GM18508 (cell line): Measurements from ENCODE around the gene IGSF11.

Experiments
- ATAC-seq: cut with Tn5 transposase; IDR thresholded peaks from one replicate; pipeline ENCODE4 v1.9.1; 2021; ENCODE audit warnings: moderate number of reproducible peaks; ENCODE audit not compliant: insufficient read depth, unreplicated experiment

Gene IGSF11

GRCh38 chr3:118960876-118961450 is 73.7 kb downstream of the IGSF11 start:
- no peak for ATAC-seq

DNA sequence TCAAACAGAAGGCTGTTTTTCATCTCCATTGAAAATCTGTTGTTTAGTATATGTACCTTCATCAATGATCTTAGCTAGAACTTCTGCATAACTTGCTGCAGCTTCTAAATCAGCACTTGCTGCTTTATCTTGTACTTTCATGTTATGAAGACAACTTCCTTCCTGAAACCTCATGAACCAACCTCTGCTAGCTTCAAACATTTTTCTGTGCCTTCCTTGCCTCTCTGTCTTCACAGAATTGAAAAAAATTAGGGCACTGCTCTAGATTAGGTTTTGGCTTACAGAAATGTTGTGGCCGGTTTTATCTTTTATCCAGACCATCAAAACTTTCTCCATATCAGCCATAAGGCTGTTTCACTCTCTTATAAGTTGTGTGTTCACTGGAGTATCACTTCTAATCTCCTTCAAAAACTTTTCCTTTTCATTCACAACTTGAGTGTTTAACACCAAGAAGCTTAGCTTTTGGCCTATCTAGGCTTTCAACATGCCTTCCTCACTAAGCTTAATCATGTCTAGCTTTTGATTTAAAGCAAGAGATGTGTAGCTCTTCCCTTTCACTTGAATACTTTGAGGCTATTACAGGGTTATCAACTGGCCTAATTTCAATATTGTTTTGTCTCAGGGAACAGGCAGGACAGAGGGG is 78.6 kb downstream of the IGSF11 start:
- ATAC-seq: no peak

DNA sequence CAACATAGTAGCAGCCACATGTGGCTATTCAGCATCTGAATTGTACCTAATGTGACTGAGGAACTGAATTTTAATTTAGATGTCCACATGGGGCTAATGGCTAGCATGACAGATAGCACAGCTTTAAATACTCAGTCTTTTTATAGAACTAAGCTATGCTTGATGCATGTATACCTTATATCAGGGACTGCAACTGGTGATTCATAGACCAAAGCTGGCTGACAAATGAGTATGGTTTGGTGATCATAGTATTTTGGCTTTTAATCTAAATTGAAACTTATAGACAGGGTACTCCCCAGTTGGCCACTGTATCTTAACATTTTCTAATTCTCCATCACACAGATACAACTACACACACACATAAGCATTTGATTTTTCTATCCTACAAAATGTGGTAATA is 83.6 kb downstream of the IGSF11 start:
- ATAC-seq: no peak

GRCh38 chr3:118949113-118949760 is 85.4 kb downstream of the IGSF11 start:
- ATAC-seq: no peak

DNA sequence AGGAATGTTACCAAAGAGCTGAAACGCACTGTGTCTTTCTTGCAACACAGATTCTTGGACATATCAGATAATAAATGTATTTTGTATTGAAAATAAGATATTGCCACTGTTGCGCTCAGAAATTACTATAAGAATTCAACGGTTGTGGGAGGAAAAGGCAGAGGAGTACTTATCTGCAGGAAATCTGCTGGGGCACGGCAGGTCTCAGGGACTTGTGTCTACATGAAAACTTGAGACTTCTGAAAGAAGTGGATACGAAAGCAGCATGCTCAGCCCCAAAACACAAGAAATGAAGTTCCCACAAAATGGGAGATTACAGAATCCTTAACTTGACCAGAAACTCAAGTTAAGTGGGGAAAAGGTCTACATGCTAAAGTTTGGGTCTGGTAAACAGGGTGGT is 86.5 kb downstream of the IGSF11 start:
- ATAC-seq: no peak

GRCh38 chr3:118946449-118946848 is 88.2 kb downstream of the IGSF11 start:
- ATAC-seq: no peak

DNA sequence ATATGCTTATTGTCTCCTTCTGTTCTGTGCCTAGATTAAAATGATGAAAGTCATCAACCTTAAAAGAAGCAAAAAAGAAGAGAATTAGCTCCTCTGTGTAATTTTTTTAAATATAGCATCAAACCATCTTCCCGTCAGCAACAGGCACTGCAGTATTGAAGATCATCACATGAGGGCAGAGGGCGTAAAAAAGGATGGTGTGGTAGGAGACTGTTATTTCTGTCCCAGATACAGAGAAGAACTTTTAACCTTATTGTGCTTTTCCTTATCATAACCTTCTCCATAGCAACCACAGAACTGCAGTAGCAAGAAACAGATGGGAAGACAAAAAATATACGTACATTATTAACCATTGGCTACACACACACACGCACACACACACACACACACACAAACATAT is 88.8 kb downstream of the IGSF11 start:
- no peak for ATAC-seq

DNA sequence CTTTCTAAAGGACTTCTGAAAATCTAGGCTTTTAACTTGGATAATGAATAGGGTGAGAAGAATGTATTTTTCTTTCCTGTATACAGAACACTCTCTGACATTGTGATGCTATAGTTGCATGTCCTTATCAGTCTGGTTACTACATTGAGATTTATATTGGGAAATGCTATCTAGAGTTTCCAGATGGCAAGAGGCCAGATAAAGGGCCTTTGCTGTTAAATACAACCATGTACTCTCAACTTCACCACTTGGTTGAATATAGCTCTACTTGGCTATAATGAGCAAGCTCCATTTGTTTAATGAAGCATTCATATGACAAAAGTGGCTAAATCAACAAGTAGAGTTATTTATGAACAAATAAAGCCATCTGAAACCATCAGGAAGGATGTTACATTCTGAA is 91.0 kb downstream of the IGSF11 start:
- no peak for ATAC-seq

- no peak for ATAC-seq
Observed at GRCh38 chr3:118942671-118943070, 92.0 kb downstream of the IGSF11 start.

- no peak for ATAC-seq
Observed at GRCh38 chr3:118942195-118942594, 92.5 kb downstream of the IGSF11 start.

- ATAC-seq: no peak
Observed at GRCh38 chr3:118941236-118941635, 93.4 kb downstream of the IGSF11 start.

- ATAC-seq: no peak
Observed at GRCh38 chr3:118938183-118938961, 96.3 kb downstream of the IGSF11 start.

- ATAC-seq: no peak
Observed at GRCh38 chr3:118936811-118937210, 97.8 kb downstream of the IGSF11 start.

DNA sequence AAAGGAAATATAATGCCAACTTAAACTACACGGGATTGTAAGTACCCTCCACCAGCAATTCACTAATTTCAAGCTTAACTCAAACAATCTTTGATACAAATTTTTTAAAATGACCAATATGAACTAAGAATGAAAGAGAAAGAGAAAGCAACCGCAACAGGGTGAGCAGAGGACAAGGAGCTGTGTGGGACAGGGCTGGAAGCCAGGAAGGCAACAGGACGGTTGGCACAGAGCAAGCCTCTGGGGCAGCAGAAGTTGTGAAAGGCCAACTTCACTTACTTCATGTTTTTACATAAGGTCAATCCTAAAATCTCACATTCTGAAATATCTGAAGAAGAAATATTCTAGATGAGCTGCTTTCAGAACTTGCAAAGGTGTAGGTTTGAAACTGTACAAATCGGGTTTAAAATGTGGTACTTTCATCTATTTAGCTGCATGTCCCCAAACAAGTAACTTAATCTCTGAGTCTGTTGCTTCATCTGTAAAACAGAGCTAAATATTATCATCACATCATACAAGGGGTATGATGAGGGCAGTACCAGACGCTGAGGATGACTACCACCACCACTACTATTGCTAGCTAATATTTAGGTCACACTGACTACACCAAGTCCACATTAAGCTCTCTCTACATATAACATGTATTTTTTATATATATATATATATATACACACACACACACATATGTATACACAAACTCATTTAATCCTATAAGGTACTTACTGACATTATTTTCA is 101.7 kb downstream of the IGSF11 start:
- no peak for ATAC-seq

DNA sequence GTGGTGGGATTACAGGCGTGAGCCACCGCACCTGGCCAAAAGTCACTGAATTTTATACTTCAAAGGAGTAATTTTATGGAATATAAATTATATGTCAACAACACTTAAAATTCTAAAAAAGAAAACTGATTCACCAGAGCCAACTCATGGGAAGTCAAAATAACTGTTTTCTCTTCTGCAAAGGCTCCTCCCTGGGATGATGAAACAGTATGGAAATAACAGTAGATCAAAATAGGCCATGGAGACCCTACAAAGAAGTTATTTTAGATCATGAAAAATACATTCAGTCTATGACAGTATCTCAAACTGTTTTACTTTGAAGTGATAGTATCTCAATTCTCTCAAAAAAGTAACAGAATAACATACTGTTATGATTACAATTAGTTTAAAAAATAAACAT is 102.7 kb downstream of the IGSF11 start:
- no peak for ATAC-seq

DNA sequence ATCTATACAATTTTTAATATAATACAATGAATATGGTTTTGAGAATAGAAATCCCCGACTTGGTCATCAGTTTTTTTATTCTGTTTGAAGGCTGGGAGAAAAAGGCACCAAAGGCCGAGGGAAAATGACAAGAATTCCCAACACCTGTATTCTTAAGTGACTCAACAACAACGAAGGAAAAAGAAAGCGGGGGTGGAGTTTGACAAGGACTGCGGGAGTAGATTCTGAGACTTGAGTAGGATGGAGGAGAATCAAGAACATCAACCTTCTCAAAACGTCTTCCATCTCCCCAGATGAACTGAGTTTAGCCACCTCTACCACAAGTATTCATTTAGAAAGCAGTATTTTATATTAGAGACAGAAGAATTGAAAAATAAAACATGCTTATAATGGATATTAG is 107.2 kb downstream of the IGSF11 start:
- no peak for ATAC-seq

GRCh38 chr3:118912188-118912587 is 122.5 kb downstream of the IGSF11 start:
- no peak for ATAC-seq

GRCh38 chr3:118910332-118910731 is 124.3 kb downstream of the IGSF11 start:
- no peak for ATAC-seq

- no peak for ATAC-seq
Observed at GRCh38 chr3:118909763-118910162, 124.9 kb downstream of the IGSF11 start.

GRCh38 chr3:118907909-118908308 is 126.7 kb downstream of the IGSF11 start:
- ATAC-seq: no peak
